Measurements from ENCODE around the gene TEC.

GRCh38 chr4:48244665-48245064 is 25.0 kb downstream of the TEC start:
- no peak for TF ChIP-seq EZH2 (IDR thresholded peaks at IDR 0.05; ENCODE audit: borderline replicate concordance, insufficient read depth, low read length, poor library complexity, severe bottlenecking)
- TF ChIP-seq CTCF (IDR thresholded peaks at IDR 0.05; ENCODE audit: poor library complexity, severe bottlenecking) = no peak
- no peak for TF ChIP-seq TAF1 (IDR thresholded peaks at IDR 0.05; ENCODE audit: low read depth)
